KMS-11 (cell line): Measurements from ENCODE around the gene NSG1.

Experiments used
- H2AFZ ChIP-seq: fragments of 200-600 bp; sonication (generic); 2 replicates; pipeline ENCODE4 v1.6.1; 2016; ENCODE audit warnings: antibody characterized with exemption, mixed run types, low read depth
- H3K27ac ChIP-seq: fragments of 200-600 bp; sonication (generic); 2 replicates; pipeline ENCODE4 v1.6.1; 2016; ENCODE audit warnings: mild to moderate bottlenecking, mixed run types
- H3K27me3 ChIP-seq: fragments of 200-600 bp; sonication (generic); 2 replicates; pipeline ENCODE4 v1.6.1; 2017; ENCODE audit warnings: mild to moderate bottlenecking, low read depth, mixed run types, moderate library complexity; ENCODE audit not compliant: insufficient read depth
- H3K36me3 ChIP-seq: fragments of 200-600 bp; sonication (generic); 2 replicates; pipeline ENCODE4 v1.6.1; 2017; ENCODE audit warnings: mild to moderate bottlenecking, mixed run types; ENCODE audit not compliant: insufficient read depth
- H3K4me1 ChIP-seq: fragments of 200-600 bp; sonication (generic); 2 replicates; pipeline ENCODE4 v1.6.1; 2016; ENCODE audit warnings: mild to moderate bottlenecking, low read depth, mixed run types; ENCODE audit not compliant: poor library complexity, severe bottlenecking
- H3K4me2 ChIP-seq: fragments of 200-600 bp; sonication (generic); 2 replicates; pipeline ENCODE4 v1.7.0; 2016; ENCODE audit warnings: mild to moderate bottlenecking, mixed run types
- H3K4me3 ChIP-seq: fragments of 200-600 bp; sonication (generic); IDR thresholded peaks from 2 replicates; pipeline ENCODE4 v1.6.1; 2017; ENCODE audit warnings: low read depth, low read length, mixed read lengths; ENCODE audit not compliant: insufficient read depth
- H3K79me2 ChIP-seq: fragments of 200-600 bp; sonication (generic); 2 replicates; pipeline ENCODE4 v1.6.1; 2016; ENCODE audit warnings: low read depth, mixed run types; ENCODE audit not compliant: insufficient read depth
- H3K9ac ChIP-seq: fragments of 200-600 bp; sonication (generic); 2 replicates; pipeline ENCODE4 v1.6.1; 2016; ENCODE audit warnings: mild to moderate bottlenecking, mixed run types
- H4K20me1 ChIP-seq: fragments of 200-600 bp; sonication (generic); 2 replicates; pipeline ENCODE4 v1.6.1; 2016; ENCODE audit warnings: mild to moderate bottlenecking, mixed run types; ENCODE audit not compliant: insufficient read depth
- CTCF ChIP-seq: fragments of 200-600 bp; sonication (generic); conservative IDR thresholded peaks from 2 replicates; pipeline ENCODE4 v1.6.1; 2017; ENCODE audit warnings: low read depth, mild to moderate bottlenecking, antibody characterized with exemption, low read length, moderate library complexity, mixed read lengths

The NSG1 gene

GRCh38 chr4:4411906-4412305 is 25.0 kb downstream of the NSG1 start:
- no peak overlapping the region for H3K4me2 ChIP-seq
- H3K27me3 ChIP-seq = no peaks in the 10 kb centered on the region
- H3K4me1 ChIP-seq = no peaks in the 10 kb centered on the region
- no peaks in the 10 kb centered on the region for H3K36me3 ChIP-seq
- H2AFZ ChIP-seq = no peak overlapping the region
- no peak for TF ChIP-seq CTCF
- no peaks in the 10 kb centered on the region for H4K20me1 ChIP-seq
- H3K79me2 ChIP-seq = no peaks in the 10 kb centered on the region
- no peak overlapping the region for H3K27ac ChIP-seq
- H3K4me3 ChIP-seq = no peak overlapping the region
- no peak overlapping the region for H3K9ac ChIP-seq

- no peak overlapping the region for H3K27ac ChIP-seq
- no peak overlapping the region for H3K4me3 ChIP-seq
- no peak for TF ChIP-seq CTCF
- no peaks in the 10 kb centered on the region for H3K79me2 ChIP-seq
- H3K4me1 ChIP-seq = no peaks in the 10 kb centered on the region
- no peaks in the 10 kb centered on the region for H3K36me3 ChIP-seq
- H3K27me3 ChIP-seq = no peaks in the 10 kb centered on the region
- no peaks in the 10 kb centered on the region for H4K20me1 ChIP-seq
- H3K9ac ChIP-seq = no peak overlapping the region
- no peak overlapping the region for H2AFZ ChIP-seq
- H3K4me2 ChIP-seq = no peak overlapping the region
These were observed 25.9 kb downstream of the NSG1 start for GRCh38 chr4:4412641-4413372.

GRCh38 chr4:4413373-4413725 is 26.4 kb downstream of the NSG1 start:
- Histone ChIP-seq H2AFZ (no peak overlapping the region), H3K4me2 (no peak overlapping the region), H3K27ac (no peak overlapping the region), H3K79me2 (no peaks in the 10 kb centered on the region), H3K27me3 (no peaks in the 10 kb centered on the region), H3K9ac (no peak overlapping the region), H3K4me3 (no peak overlapping the region), H3K36me3 (no peaks in the 10 kb centered on the region), H3K4me1 (no peaks in the 10 kb centered on the region), H4K20me1 (no peaks in the 10 kb centered on the region)
- TF ChIP-seq CTCF = no peak

GRCh38 chr4:4413806-4414205 is 26.9 kb downstream of the NSG1 start:
- Histone ChIP-seq H3K36me3 (no peaks in the 10 kb centered on the region), H3K9ac (no peak overlapping the region), H3K4me3 (no peak overlapping the region), H4K20me1 (no peaks in the 10 kb centered on the region), H3K4me1 (no peaks in the 10 kb centered on the region), H3K27me3 (no peaks in the 10 kb centered on the region), H3K27ac (no peak overlapping the region), H3K79me2 (no peaks in the 10 kb centered on the region), H3K4me2 (no peak overlapping the region), H2AFZ (no peak overlapping the region)
- TF ChIP-seq CTCF = no peak
